HG03066 (cell line): ENCODE measurements around the gene SMARCD2.
"Not testable (repeated sequence)": the region's sequence is repeated elsewhere in the genome, so short reads cannot be mapped to it uniquely, and the experiment has no call there.

Experiments used
- ATAC-seq: cut with Tn5 transposase; IDR thresholded peaks from one replicate; pipeline ENCODE4 v1.9.1; 2021; ENCODE audit warnings: low read depth; ENCODE audit not compliant: unreplicated experiment

The SMARCD2 gene

DNA sequence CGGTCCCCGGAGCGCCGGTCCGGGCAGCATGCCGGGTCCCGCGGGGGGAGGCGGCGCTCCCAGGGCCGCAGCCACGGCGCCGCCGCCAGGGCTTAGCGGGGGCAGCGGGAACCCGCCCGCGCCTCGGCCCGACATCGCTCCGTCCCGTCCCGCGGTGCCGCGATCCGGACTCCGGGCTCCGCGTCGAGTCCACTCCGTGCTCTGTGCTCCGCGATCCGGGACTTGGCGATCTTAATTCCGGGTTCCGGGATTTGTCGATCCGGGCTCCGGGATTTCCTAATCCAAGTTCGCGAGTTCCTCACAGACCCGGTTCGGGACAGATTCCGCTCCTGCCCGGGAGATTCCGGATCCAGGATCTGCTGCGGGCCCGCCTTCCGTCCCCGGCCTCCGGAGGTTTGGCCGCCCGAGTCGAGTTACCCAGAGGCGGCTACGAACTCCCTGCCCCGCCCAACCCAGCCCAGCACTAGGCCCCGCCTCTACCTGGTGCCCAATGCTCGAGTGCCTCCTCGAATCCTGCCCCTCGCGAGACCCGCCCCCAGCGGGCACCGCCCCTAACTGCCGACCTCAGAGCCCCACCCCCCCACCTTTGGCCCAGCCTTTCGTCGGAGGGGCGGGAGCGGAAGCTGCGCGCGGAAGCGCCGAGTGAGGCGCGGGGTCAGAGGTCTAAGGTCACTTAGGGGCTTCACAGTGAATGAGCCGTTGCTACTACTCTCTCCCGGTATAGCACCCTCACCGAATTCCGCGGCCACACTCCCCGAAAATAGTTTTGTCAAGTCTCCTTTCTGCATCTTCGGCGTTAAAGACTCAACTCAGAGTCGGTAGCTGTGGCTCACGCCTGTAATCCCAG lies at the start of gene SMARCD2:
Gene SMARCD2, minus strand, starts transcription at position 146 of the 847 bp plus-strand sequence. Its CDS starts 11 bp downstream, at position 135.
- ATAC-seq: peak; percentile 81

DNA sequence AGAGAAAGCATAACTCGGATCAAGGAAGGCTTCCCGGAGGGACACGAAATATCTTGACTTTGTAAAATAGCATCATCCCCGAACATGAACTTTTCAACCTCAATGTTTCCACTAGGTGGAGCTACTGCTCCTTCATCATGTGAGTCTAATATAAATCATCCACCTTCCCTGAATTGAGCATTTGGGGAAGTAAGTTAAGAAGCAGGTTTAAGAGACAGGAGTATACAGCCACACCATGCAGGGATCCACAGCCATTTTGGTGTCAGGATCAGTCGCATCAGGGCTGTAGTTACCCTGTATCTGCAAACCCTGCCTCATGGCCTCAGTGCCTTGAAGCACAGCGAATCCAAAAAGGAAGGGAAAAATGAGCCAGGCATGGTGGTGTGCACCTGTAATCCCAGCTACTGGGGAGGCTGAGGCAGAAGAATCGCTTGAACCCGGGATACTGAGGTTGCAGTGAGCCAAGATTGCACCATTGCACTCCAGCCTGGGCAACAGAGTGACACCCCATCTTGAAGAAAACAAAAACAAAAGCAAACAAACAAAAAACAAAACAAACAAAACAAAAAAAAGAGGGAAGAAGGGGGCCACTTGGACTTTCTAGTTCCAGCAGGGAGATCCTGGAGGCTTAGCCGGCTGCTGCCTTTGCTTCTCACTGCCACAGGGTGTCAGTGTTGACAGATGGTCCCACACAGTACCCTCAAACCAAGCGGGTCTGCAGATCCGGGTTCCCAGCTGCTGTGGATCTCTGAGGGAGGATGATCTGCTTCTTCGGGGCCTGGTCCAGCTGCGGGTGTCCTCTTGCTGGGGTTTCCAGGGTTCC lies 46.8 kb upstream of the SMARCD2 start:
- ATAC-seq: not testable (repeated sequence)

DNA sequence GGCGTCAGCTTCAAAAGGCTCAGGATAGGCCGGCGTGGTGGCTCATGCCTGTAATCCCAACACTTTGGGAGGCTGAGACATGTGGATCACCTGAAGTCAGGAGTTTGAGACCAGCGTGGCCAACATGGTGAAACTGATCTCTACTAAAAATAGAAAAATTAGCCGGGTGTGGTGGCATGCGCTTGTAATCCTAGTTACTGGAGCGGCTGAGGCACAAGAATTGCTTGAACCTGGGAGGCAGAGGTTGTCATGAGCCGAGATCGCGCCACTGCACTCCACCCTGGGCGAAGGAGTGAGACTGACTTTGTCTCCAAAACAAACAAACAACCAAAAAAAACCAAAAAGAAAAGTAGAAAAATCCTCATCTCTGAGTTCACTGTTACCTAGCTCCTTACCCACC lies 42.6 kb upstream of the SMARCD2 start:
- not testable (repeated sequence) for ATAC-seq

DNA sequence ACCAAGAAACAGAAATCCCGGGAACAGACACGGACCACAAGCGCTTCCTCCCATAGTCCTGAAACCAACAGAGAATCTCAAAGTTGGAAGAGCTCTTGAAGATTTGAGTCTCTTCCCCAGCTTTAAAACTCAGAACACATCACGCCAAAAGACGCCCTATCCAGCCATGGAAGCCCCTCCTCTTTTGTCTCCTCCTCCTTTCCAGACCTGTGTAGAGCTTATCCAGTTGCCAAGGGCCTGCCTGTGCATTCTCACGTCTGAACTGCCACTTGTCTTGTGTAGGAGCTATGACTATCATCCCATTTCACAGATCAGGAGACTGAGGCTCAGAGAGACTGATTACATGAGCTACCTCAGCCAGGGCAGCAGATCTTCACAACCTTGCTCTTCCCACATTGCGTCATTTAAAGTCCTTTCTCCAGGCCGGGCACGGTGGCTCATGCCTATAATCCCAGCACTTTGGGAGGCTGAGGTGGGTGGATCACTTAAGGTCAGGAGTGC lies 40.2 kb upstream of the SMARCD2 start:
- not testable (repeated sequence) for ATAC-seq

DNA sequence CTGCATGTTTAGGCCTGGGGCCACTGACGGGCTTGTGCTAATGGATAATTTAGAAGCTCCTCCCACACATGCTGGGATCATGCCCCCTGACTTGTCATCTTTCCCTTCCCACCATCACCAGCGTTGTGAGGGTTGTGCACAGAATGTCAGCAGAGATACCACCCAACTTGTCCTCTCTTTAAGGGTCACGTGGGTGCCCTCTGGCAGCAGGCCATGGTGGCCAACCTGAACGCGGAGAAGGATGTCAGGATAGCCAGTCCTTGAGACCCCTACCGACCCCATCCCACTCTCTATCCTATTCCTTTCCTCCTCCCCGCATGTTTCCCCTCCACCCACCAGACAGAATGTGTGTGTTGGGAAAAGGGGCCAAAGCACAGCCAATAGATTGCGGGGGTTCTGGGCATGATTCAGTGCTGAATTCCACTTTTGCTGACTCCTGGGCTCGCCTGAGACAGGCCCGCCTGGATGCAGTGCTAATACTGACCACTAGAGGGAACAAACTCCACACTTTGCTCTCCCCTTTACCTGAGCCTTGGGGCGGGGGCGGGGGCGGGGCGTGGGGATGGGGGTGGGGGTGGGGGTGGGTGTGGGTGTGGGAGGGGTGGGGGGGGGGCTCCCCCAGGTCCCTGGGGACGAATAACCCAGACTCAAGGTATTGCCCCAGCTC lies 39.6 kb upstream of the SMARCD2 start, which contains the start of gene GH2:
Gene GH2, minus strand, starts transcription at position 10 of the 667 bp plus-strand sequence. CDS start 143 bp downstream, outside the sequence.
- ATAC-seq: no peak

DNA sequence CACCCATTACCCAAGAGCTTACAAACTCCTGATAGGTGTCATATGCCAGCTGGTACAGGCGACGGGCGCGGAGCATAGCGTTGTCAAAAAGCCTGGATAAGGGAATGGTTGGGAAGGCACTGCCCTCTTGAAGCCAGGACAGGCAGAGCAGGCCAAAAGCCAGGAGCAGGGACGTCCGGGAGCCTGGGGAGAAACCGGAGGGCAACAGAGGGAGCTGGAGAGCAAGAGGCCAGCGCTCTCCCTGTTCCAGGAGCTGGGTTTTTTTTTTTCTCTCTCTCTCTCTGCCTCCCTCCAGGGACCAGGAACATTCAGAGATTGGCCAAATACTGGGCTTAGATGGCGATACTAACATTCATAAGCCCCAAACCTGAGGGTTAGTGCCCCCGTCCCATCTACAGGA lies 38.9 kb upstream of the SMARCD2 start:
- ATAC-seq: not testable (repeated sequence)

DNA sequence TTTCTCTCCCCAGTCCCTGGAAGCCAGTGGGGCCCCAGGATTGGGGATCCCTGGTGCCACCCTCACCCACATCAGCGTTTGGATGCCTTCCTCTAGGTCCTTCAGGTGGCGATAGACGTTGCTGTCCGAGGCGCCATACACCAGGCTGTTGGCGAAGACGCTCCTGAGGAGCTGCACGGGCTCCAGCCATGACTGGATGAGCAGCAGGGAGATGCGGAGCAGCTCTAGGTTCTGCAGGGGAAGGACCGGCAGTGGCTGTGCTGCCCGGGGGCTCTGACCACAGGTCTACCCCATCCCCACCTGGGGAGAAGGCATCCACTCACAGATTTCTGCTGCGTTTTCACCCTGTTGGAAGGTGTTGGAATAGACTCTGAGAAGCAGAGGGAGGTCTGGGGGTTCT lies 38.2 kb upstream of the SMARCD2 start:
- ATAC-seq: no peak

DNA sequence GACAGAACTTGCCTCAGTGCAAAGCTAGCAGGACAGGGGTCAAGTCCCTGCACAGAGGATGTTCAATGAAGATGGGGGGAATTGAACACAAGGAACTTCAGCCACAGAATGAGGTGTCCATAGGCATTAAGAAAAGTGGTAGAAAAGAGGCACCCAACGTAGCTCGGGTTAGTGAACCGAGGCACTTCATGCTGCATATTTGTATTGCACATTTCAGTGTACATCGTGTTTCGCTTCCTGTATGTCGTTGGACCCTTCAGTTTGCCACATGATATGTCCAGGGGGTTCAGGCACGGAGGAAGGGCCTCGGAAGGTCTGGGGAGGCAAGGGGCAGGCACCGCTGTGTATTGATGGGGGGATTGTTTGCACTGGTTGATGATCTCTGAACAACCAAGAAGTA lies 35.9 kb upstream of the SMARCD2 start:
- not testable (repeated sequence) for ATAC-seq

DNA sequence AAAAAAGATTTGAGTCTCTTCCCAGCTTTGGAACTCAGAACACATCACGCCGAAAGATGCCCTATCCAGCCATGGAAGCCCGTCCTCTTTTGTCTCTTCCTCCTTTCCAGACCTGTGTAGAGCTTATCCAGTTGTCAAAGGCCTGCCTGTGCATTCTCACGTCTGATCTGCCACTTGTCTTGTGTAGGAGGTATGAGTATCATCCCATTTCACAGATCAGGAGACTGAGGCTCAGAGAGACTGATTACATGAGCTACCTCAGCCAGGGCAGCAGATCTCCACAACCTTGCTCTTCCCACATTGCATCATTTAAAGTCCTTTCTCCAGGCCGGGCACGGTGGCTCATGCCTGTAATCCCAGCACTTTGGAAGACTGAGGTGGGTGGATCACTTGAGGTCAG lies 32.2 kb upstream of the SMARCD2 start:
- ATAC-seq: not testable (repeated sequence)

DNA sequence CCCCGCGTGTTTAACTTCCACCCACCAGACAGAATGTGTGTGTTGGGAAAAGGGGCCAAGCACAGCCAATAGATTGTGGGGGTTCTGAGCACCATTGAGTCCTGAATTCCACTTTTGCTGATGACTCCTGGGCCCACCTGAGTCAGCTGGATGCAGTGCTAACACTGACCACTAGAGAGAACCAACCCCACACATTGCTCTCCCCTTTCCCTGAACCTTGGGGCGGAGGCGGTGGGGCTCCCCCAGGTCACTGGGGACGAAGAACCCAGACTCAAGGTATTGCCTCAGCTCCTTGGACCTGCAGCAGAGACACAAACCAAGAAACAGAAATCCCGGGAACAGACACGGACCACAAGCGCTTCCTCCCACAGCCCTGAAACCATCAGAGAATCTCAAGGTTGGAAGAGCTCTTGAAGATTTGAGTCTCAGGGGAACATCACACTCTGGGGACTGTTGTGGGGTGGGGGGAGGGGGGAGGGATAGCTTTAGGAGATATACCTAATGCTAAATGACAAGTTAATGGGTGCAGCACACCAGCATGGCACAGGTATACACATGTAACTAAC lies 31.7 kb upstream of the SMARCD2 start:
- ATAC-seq: not testable (repeated sequence)

DNA sequence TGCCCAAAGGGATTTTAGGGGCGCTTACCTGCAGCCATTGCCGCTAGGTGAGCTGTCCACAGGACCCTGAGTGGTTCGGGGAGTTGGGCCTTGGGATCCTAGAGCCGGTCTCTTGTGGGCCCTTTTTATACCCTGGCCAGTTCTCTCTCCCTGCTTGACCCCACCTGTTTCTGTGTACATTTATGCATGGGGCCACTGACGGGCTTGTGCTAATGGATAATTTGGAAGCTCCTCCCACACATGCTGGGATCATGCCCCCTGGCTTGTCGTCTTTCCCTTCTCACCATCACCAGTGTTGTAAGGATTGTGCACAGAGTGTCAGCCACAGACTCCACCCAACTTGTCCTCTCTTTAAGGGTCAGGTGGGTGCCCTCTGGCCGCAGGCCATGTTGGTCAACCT lies 31.1 kb upstream of the SMARCD2 start, which contains the start of gene CSH2:
Gene CSH2, minus strand, starts transcription at position 101 of the 400 bp plus-strand sequence. Its CDS starts 63 bp downstream, at position 38.
- ATAC-seq: not testable (repeated sequence)

DNA sequence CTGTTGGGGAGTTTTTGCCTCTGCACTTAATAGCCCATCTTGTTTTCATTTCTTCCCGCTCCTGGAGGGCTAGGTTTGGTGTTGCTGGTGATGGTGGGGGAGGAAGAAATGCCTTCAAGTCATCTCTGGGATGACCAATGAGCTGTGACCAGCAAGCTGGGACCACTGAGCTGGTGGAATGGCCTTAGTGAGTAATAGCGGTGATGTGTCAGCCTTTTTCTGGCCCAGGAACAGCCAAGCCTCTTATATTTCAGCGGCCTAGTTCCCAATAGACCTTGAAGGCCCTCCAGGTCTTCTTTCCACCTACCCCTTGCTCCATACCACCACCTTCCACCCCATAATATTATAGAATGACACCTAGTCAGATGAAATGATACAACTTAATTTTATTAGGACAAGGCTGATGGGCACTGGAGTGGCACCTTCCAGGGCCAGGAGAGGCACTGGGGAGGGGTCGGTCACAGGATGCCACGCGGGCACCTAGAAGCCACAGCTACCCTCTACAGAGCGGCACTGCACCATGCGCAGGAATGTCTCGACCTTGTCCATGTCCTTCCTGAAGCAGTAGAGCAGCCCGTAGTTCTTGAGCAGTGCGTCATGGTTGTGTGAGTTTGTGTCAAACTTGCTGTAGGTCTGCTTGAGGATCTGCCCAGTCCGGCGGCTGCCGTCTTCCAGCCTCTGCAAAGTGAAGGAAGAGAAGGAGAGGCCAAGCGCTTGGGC lies 29.3 kb upstream of the SMARCD2 start:
- ATAC-seq: not testable (repeated sequence)

DNA sequence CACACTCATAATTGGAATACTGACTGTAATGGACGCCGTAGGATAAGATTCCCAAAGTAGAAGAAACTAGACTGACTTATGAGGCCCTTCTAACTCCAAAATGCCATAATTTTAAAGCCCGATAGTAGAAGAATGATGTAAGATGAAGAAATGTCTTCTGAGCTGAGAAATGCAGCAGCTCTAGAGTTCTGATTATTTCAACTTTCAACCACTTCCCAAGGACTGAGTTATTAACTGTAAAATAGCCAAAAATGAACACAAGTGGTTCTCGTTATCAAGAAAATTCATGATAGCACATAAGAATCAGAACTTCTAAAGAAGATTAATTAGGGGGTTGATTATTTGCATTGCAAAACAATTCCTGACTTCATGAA lies 27.8 kb upstream of the SMARCD2 start:
- not testable (repeated sequence) for ATAC-seq

DNA sequence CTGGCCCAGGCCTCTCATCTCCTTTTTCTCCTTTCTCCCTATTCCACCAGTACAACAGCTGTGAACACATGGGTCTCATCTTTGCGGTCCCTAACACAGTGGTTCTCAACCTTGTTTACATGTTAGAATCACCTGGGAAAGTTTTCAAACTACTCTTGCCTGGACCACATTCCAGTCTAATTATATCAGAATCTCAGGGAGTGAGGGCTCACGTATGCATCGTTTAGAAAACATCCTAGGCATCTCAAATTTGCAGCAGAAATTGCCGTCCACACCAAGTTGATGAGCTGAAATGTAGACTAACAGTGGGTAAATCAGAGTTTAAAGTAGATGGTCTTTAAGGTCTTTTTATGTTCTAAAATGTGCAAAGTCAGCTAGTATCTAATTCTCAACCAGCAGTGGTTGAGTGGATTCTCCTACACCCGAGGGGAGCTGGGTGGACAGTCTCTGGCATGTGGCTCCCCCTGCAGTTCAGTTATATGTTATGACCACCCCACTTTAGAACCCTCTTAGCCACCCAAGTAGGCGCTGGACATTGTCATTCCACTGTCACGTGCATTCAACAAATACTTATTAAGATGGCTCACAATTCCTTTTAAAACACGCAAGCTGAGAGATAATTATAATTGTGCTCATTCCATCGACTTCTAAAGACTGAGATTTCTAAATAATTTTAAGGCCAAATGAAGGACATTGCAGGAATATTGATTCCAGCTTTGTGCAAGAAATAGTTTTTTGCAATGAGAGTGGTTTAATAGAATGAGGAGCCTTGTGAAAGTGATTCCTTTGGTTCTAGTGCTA lies 27.2 kb upstream of the SMARCD2 start:
- ATAC-seq: not testable (repeated sequence)

DNA sequence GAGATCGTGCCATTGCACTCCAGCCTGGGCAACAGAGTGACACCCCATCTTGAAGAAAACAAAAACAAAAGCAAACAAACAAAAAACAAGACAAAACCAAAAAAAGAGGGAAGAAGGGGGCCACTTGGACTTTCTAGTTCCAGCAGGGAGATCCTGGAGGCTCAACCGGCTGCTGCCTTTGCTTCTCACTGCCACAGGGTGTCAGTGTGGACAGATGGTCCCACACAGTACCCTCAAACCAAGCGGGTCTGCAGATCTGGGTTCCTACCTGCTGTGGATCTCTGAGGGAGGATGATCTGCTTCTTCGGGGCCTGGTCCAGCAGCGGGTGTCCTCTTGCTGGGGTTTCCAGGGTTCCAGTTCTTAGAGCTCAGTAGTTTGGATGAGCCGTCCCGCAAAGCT lies 24.1 kb upstream of the SMARCD2 start:
- not testable (repeated sequence) for ATAC-seq

DNA sequence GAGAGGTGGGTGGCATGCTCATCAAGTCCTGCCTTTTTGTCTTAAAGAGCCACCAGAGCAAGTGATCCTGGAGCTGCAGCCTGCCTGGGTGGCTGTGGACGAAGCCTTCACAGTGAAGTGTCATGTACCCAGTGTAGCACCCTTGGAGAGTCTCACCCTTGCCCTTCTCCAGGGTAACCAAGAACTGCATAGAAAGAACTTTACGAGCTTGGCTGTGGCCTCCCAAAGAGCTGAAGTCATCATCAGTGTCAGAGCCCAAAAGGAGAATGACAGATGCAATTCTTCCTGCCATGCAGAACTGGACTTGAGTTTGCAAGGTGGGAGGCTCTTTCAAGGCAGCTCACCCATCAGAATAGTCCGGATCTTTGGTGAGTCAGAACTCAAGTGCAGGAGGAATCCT lies 16.8 kb upstream of the SMARCD2 start:
- ATAC-seq: no peak

DNA sequence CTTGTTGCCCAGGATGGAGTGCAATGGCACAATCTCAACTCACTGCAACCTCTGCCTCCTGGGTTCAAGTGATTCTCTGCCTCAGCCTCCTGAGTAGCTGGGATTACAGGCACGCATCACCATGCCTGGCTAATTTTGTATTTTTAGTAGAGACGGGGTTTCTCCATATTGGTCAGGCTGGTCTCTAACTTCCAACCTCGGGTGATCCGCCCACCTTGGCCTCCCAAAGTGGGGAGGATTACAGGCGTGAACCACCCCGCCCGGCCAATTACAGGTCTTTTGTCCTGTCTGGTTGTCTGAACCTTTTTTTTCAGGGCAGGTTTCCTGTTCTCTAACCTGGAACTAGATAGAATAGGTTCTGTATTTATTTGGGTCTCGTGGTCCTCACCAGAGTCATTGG lies 13.9 kb upstream of the SMARCD2 start:
- ATAC-seq: not testable (repeated sequence)

DNA sequence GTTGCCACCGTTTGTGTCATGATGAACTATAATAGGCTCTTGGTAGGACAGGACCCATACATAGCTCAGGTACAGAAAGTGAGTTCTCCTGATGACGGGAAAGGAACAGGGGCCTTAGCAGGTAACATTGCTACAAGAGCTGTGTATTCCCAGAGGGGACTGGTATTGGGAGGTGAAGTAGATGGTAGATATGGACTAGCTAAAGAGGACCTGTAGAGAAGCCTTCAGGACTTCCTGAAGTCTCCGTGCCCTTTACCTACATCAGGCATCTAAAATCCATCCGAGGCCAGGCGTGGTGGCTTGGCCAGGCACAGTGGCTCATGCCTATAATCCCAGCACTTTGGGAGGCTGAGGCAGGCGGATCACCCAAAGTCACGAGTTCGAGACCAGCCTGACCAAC lies 12.7 kb upstream of the SMARCD2 start:
- ATAC-seq: no peak

DNA sequence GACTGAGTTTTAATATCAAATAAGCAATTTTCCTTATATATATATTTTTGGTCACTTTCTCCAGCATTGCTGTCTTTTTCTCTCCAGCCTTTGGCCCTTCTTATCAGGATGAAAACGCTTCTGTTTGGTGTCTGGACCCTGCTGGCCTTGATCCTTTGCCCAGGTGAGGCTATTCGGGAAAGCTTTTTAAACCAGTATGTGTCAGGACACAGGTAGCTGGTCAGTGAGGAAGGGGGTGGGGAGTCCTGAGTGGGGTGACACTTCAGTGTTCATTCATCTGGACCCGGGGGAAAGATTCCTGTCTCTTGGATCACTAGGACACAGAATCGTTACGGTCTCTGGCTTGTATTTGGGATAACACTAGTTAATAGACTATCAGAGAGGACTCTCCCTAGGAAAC lies 12.2 kb upstream of the SMARCD2 start:
- no peak for ATAC-seq
